Measurements from ENCODE around the gene UBA52. TPM values are rescaled to one million over a fixed set of nuclear protein-coding genes. Genes with fewer than 3 reads are reported as not detected.

UBA52 gene
- total and polyA plus RNA-seq, 2 of the 13 experiments (the other 11 are each of a cell fraction or from before 2014, with no cell fraction given) = 959 to 1,782 TPM

GRCh38 chr19:18606281-18607225 lies 34.9 kb downstream of the UBA52 start, which contains the start of gene CRLF1 (continued):
- TF ChIP-seq ZNF331 (CRISPR knock-in tag; IDR thresholded peaks at IDR 0.05) (no peak), DPF2 (CRISPR knock-in tag; IDR thresholded peaks at IDR 0.05; ENCODE audit: borderline replicate concordance, low read depth) (no peak), ZNF670 (CRISPR knock-in tag; IDR thresholded peaks at IDR 0.05; ENCODE audit: borderline replicate concordance) (no peak), ZNF468 (CRISPR knock-in tag; IDR thresholded peaks at IDR 0.05) (no peak), THRA (CRISPR knock-in tag; IDR thresholded peaks at IDR 0.05; ENCODE audit: borderline replicate concordance) (no peak), IRX3 (CRISPR knock-in tag; IDR thresholded peaks at IDR 0.05; ENCODE audit: borderline replicate concordance, low read depth) (no peak), HDAC2 (CRISPR knock-in tag; IDR thresholded peaks at IDR 0.05) (no peak), RBM39 (IDR thresholded peaks at IDR 0.05; ENCODE audit: low read depth, low read length, poor library complexity, severe bottlenecking) (no peak), SRSF1 (optimal IDR thresholded peaks at IDR 0.05; ENCODE audit: low read depth, low read length) (no peak), ZNF614 (CRISPR knock-in tag; IDR thresholded peaks at IDR 0.05; ENCODE audit: borderline replicate concordance) (no peak), ZNF230 (CRISPR knock-in tag; IDR thresholded peaks at IDR 0.05) (no peak)
